Esophagus mucosa (tissue), 1 donor: ENCODE data around the gene CXorf58. TPM values are rescaled to one million over a fixed set of nuclear protein-coding genes. Genes with fewer than 3 reads are reported as not detected.
"Not testable (repeated sequence)": the region's sequence is repeated elsewhere in the genome, so short reads cannot be mapped to it uniquely, and the experiment has no call there.

Experiments used
- ATAC-seq: fragments of 200-7000 bp; cut with Tn5 transposase; one replicate; pipeline ENCODE4 v1.9.1; 2020
- total RNA-seq: library from RNA; stranded (reverse); gene quantifications from one replicate; pipeline ENCODE4 v1.2.4, GENCODE V29; 2023
- donor health status: DM: yes; HTN: yes; CAD: no.

Gene CXorf58
- total RNA-seq, 1 donor from 2014 or later, result not detected

- ATAC-seq, result no peak
These were observed 46.6 kb downstream of the CXorf58 start for GRCh38 chrX:23954396-23954795.

DNA sequence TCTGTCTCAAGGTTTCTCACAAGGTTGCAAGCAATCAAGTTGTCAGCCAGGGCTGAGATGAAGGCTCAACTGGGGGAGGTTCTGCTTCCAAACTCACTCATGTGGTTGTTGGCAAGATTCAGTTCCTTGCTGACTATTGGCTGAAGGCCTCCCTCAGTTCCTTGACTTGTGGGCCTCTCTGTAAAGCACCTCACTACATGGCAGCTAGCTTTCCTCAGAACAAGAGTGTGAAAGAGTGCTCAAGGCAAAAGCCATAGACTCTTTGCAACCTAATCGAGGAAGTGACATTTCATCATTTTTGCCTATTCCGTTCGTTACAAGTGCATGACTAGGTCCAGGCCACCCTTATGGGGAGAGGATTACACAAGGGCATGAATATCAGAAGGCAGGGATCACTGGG is 52.0 kb downstream of the CXorf58 start:
- ATAC-seq, result no peak

DNA sequence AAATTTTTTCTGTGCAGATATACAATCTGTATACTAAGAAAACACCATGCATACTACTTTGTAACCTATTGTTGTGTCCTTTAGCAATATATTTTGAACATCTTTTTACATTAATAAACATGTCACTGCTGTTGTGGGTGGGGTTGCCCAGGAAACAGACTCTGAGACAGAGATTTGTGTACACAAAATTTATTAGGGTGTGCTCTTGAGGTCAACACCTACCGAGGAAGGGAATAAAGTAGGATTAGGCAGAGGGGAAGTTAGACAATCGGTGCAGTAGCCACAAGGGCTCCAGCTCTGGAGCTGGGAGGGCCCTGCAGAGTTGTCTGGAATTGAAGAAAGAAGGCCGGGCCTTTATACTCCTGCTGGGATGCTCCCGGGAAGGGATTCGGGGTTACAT is 56.4 kb downstream of the CXorf58 start:
- no peak for ATAC-seq

DNA sequence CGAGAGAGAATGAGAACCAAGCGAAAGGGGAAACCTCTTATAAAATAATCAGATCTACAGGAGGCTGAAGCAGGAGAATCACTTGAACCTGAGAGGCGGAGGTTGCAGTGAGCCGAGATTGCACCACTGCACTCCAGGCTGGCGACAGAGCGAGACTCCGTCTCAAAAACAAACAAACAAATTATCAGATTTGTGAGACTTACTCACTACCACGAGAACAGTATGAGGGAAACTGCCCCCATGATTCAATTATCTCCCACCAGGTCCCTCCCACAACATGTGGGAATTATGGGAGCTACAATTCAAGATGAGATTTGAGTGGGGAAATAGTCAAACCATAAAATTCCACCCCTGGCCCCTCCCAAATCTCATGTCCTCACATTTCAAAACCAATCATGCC is 57.8 kb downstream of the CXorf58 start:
- not testable (repeated sequence) for ATAC-seq

DNA sequence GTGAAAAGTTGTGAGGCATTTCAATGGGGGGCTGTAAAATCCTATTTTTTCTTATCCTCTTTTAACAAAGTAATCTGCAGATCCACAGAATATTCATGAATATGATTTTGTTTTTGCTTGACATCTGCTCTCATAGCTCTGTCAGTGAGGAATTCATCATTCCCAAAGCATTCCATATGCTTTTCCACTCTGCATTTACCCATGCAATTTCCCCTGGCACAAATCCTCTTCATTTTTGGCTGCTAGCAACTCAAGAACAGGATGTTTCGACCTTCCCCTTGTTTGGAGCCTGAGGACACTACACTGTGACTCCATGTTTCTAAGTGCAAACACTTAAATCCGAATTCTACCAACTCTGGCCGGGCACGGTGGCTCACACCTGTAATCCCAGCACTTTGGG is 70.7 kb downstream of the CXorf58 start:
- ATAC-seq, result no peak

GRCh38 chrX:23980011-23980441 is 72.2 kb downstream of the CXorf58 start:
- no peak for ATAC-seq

- ATAC-seq, result no peak
These were observed 73.4 kb downstream of the CXorf58 start for GRCh38 chrX:23981222-23981621.

- ATAC-seq, result no peak
These were observed 73.9 kb downstream of the CXorf58 start for GRCh38 chrX:23981711-23982110.

DNA sequence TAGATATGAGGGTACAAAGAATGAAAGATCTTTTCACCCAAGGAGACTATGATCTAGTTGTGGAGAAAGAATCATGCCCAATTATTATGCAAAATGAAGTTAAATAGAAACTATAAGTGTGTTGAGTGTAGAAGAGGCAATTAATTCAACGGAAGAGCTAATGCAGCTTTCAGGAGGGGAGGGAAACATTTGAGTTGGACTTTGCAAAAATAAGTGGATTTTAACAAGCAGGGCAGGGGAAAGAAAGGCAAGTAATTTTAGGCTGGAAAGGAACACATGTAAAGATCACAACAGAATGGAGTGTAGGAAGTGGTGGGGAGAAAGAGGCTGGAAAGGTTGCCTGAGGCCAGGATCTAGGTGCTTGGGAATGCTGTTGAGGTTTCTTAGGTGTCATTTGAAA is 75.1 kb downstream of the CXorf58 start:
- no peak for ATAC-seq

Other genes starting within 250 kb of the CXorf58 start
- gene PRDX4, start 240.5 kb upstream of the CXorf58 start, total RNA-seq, result 56.9 TPM
- 7.2 TPM for gene ACOT9, start 164.7 kb upstream of the CXorf58 start, total RNA-seq
- gene SAT1, start 124.8 kb upstream of the CXorf58 start, total RNA-seq, result 272 TPM
- 18.4 TPM for gene APOO, start 68 bp upstream of the CXorf58 start, total RNA-seq
- gene KLHL15, start 119.2 kb downstream of the CXorf58 start, total RNA-seq, result 2.1 TPM
- gene EIF2S3, start 146.9 kb downstream of the CXorf58 start, total RNA-seq, result 142 TPM
- 28.4 TPM for gene ZFX, start 241.7 kb downstream of the CXorf58 start, total RNA-seq